IPS-11a (cell line): ENCODE data around the gene PDE6G.
"Not testable (repeated sequence)": the region's sequence is repeated elsewhere in the genome, so short reads cannot be mapped to it uniquely, and the experiment has no call there.

Experiments used
- H3K4me3 ChIP-seq: one replicate; pipeline ENCODE4 v1.5.1; 2013; ENCODE audit warnings: low read depth, low read length, control low read depth

The PDE6G gene

DNA sequence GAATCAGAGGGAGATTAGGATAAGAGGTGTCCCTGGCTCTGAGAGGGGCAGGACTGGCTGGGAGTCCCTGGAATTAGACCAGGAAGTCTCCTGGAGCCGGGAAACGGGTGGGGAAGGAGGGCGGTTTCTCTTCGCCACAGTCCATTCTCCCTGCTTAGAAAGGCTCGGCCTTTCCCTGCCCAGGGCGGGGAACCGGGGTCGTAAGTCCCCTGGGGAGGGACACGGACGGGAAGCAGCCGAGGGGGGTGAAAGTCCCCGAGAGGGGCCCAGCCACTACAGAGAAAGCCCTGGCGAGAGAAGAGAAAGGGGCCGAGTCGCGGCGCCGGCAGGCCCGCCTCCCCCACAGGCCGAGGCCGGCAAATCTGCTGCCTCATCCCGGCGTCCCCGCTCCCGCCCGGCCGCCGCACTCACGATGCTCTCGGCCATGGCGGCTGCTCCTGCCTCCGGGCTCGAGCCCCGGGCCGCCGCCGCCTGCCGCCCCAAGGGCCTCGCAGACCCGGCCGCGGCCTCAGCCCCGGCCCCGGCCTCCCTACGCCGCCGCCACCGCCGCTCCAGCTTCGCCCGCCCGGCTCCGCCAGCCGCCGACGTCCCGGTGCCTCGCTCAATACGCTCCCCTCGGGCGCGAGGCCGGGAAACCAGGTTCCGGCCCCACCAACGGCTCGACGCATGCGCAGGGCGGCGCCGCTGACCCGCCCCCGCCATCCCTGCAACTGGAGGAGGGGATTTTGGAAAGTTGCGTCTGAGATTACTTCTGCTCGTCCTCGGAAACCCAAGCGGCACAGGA is 19.6 kb downstream of the PDE6G start, which contains the start of the genes NPLOC4 and TSPAN10:
Gene NPLOC4 (minus strand): TSS at position 608 of the 784 bp plus-strand sequence. CDS start 182 bp downstream, at position 426.
Gene TSPAN10 (plus strand): TSS at position 692 of the 784 bp plus-strand sequence. CDS start 5,217 bp downstream, outside the sequence.
- peak within 1 kb of the TSS; percentile 94 for H3K4me3 ChIP-seq

DNA sequence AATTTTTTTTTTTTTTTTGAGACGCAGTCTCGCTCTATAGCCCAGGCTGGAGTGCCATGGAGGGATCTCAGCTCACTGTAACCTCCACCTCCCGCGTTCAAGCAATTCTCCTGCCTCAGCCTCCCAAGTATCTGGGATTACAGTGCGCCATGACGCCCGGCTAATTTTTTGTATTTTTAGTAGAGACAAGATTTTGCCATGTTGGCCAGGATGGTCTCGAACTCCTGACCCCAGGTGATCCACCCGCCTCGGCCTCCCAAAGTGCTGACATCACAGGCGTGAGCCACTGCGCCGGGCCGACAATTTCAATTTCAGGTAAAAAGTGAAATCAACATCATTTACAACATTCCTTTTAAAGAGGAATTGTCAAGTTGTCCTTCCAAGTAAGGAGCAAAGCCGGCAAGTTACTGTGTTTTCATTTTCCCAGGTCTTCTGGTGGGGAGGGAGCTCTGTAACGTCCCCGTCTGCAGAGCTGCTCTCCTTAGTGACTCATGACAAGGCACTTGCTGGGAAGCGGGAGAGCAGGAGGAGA is 20.3 kb downstream of the PDE6G start:
- H3K4me3 ChIP-seq, result peak overlapping the region; percentile 94

DNA sequence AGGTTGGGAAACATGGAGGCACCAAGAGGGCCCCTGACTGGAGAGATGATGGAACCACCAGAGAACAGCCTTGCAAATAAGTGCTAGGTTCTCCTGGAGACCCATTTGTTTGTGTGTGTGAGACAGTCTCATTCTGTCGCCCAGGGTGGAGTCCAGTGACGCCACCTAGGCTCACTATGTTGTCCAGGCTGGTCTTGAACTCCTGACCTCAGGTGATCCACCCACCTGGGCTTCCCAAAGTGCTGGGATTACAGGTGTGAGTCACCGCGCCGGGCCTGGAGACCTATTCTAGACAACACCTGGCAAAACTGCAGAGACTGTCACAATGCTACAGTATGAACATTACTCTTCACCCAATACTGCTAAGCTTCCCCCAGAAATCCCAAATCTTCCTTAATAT is 20.9 kb downstream of the PDE6G start:
- H3K4me3 ChIP-seq, result no peak overlapping the region

DNA sequence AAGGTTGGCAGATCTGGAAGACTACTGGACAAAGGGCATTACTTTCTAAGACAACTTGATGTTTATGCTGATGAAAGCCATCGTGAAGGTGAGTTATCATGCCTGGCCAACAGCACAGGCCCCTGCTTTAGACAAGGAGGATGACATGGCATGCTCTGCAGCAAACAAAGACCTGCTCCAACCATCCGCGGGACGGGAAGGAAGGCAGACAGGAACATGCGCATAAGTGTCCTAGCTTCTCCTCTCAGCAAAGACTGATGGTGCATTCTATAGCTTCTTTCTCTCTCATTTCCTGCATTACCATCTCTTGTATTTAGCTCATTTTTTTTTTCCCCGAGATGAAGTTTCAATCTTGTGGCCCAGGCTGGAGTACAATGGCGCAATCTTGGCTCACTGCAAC is 24.9 kb downstream of the PDE6G start:
- H3K4me3 ChIP-seq, result no peak overlapping the region

DNA sequence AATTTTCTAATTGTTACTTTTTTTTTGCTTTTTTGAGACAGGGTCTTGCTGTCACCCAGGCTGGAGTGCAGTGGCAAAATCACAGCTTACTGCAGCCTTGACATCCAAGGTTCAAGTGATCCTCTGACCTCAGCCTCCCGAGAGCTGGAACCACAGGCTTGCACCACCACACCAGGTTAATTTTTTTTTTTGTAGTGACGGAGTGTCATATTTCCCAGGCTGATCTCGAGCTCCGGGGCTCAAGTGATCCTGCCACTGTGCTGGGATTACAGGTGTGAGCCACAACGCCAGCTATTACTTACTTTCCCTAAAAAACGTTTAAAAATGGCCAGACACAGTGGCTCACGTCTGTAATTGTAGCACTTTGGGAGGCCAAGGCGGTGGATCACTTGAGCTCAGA is 26.1 kb downstream of the PDE6G start:
- H3K4me3 ChIP-seq, result no peak overlapping the region

DNA sequence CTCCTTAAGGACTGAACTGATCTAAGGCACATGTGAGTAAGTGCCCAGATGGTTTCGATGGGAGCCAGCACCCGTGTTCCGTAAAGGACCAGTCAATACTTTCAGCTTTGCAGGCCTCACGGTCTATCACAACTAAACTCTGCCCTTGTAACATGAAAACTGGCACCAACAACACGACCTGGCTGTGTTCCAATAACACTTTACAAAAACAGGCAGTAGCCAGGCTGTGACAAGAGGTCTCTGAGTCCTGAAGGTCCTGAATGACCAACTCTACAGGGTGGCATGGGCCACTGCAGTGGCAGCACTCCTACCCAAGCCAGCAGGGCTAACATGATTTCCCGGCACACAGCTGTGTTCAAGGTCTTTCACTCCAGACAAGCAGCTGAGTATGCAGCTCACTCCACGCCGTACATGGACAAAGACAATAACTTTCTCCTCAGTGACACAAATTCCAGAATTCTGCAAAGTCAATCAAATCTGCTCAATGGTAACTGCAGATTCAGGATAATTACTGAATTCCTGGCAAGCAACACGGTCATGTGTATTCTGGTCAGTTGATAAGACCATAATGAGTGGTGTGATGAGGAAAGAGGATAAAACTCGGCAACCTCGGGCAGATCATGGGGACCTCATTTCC is 34.7 kb downstream of the PDE6G start:
- H3K4me3 ChIP-seq, result no peak overlapping the region

DNA sequence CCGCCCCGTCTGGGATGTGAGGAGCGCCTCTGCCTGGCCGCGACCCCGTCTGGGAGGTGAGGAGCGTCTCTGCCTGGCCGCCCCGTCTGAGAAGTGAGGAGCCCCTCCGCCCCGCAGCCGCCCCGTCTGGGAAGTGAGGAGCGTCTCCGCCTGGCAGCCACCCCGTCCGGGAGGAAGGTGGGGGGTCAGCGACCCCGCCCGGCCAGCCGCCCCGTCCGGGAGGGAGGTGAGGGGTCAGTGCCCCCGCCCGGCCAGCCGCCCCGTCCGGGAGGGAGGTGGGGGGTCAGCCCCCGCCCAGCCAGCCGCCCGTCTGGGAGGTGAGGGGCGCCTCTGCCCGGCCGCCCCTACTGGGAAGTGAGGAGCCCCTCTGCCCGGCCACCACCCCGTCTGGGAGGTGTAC is 38.0 kb downstream of the PDE6G start:
- not testable (repeated sequence) for H3K4me3 ChIP-seq

DNA sequence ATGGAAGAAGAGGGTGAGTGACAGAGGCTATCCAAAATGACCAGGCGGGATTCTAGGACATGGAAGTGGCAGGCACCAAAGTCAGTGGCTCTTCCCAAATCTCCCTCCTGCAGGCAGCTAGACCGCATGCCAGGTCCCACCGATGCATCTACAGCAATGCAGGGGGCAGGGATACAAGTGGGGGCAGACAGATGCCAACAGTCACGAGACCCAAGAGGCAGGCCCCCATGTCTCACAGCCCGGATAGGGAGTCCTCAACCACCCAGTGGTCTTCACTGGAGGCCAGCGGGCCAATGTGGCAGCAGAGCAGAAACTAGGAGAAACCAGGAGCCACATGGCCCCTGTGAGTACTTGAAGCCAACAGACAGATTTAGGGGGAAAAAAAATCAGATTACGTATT is 39.5 kb downstream of the PDE6G start:
- H3K4me3 ChIP-seq, result no peak overlapping the region

DNA sequence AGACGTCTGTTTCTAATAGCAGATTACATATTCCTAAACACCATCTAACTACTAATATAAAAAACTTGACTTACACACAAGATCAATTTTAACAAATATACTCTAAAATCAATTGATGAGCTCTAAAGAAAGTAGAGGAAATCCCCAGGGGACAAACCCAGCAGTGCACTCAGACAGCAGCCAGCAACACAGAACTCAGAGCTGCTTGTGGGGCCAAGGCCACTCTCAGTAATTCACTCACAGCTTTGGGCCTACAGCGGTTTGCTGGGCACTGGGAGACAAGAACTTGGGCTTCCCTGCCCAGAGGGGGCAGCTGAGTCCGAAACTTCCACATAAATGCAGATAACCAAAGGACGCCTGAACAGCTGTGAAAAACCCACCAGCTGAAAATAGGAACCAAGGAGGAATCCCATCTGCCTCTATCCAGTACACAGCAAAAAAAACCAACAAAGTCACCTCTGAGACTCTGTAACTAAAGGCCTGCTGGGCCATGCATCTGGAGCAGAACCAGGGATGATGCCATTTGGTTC is 40.9 kb downstream of the PDE6G start:
- no peak overlapping the region for H3K4me3 ChIP-seq

DNA sequence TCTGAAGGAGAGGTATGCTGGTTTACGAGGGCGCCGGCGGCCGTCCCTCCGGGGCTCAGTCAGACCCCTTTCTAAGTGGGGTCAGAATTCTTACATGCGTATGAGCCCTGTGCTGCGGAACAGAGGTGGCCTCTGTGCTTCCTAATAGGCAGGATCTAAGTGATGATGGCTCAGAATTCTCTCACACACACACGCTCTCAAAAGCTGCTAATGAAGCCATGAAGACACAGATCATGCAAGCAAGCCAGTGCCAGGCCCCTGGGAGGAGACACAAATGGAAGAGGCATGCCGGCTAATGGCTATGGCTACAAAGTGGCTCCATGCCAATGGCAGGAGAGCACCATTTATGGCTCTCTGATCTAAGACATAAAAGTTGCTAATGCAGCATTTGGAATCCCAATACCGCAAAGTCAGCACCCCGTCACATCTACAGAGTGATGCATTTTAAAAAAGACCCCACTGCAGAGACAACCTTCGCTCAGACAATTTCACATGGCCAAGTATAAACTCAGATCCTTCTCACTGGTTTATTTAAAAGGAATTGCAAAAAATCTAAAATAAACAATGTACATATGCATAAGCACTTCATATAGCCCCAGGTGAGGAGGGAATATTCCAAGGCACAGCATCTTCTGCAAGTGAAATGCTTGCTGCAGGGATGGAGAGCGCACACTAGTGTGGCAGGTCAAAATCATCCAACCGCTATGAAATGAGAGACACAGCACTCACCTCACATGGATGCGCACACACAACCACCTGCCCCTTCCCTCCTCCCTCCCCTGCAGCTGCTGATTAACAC is 44.0 kb downstream of the PDE6G start:
- H3K4me3 ChIP-seq, result no peak overlapping the region

DNA sequence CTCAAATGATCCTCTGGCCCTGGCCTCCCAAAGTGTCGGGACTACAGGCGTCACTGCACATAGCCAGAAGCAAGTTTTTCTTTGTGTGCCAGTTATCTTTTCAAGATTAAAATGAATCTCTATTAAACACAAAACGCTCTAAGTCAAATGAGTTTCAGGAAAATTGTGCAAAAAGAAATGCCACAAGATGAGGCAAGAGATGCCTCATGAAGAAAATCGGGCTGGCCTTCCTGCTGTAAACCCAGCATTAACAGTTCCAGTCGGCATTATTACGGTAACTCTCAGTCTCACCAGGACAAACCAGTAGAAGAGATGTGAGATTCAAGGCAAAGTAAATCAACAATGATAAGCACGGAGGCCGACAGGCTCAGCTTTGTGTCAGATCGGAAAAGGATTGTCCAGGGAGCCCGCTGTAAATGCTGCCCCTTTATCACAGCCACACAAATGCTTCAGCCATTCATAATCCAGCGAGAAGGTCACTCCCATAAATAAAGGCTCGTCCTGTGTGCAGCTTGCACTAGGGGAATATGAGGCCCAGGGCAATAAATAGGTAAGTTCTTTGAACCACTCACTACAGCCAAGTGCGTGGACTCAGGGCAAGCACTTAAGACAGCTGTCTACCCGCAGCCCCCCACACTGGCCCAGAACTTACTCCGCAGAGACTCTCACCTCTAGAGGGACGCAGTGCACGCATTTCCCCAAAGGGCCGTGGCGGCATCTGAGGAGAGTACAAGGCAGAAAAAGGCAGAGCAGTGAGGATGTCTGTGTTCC is 46.6 kb downstream of the PDE6G start:
- no peak overlapping the region for H3K4me3 ChIP-seq

DNA sequence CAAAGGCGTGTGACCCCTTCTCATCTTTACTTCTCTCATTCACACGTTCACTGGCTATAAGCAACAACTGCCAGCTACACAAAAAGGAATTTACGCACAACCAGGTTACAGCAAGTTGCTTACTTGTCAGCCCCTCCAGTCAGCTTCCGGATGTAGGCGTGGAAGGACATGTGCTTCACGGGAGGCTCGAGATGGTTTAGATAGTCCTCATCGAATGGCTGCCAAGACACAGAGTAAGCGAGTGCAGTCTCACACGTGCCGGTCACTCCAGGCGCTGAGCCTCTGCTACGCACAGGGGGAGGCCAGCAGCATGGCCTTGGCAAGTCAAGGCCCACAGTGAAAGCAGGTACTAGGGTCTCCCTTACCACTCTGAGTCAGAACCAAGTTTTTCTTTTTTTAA is 47.7 kb downstream of the PDE6G start:
- no peak overlapping the region for H3K4me3 ChIP-seq

DNA sequence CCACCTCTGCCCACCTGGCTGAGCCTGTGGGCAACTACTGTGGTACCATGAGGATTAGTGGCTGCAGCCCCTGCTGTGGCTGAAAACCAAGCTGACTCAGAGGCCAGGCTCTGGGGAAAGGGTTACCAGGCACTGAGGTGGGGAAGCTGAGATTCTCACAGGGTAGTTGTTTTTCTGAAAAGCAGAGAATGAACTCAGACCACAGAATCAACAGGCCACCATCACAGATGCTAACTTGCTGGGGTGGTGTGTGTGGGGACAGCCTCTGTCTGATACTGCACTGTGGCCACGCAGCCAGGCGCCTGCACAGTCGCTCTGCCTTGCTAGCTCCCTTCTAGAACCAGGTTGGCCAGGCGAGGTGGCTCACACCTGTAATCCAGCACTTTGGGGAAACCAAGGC is 48.3 kb downstream of the PDE6G start:
- H3K4me3 ChIP-seq, result no peak overlapping the region

DNA sequence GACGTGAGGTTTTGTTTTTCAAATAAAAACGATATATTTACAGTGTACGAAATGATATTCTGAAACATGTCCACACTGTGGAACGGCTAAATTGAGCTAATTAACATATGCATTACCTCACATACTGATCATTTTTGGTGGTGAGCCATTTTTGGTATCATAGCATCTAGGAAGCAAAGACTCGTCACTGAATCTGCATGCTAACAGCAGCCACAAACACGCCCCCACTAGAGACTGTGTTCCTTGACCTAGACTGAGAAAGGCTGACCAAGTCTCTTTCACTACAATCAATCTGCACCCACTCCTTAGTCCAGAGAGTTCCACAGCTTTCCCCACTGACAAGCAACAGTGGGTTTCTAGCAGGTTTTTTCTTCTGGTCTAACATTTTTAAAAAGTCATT is 48.9 kb downstream of the PDE6G start:
- no peak overlapping the region for H3K4me3 ChIP-seq

DNA sequence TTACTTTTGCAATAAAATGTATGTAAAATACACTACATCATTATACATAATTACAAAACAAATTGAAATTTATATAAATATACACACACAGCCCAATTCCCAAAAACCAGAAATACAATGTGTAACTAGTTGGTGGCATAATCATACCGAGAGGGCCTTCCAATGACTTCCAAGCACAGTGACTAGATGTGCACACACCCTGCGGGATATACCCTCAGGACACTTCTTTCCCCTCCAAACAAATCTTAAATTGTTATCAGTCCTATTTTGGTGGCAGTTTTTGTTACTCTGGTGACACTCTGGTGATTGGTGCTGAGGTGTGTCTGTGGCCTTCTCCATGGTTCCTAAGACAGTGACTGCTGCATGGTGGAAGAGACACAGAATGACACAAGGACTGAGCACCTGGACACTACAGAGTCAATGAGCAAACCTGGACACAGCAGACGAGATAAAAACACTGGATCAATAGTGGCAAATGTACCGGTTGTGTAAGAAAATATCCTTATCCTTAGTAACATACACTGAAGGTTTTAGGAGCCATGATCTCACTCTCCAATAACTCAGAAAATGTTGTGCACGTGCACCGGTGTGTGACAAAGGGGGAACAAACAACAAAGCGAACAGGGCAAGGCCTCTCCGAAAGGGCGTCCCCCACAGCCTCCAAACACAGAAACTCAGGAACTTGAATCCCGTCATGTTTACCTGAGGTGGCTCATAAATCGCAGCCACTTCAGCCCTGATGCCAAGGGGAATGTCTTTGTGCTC is 52.3 kb downstream of the PDE6G start:
- H3K4me3 ChIP-seq, result no peak overlapping the region

DNA sequence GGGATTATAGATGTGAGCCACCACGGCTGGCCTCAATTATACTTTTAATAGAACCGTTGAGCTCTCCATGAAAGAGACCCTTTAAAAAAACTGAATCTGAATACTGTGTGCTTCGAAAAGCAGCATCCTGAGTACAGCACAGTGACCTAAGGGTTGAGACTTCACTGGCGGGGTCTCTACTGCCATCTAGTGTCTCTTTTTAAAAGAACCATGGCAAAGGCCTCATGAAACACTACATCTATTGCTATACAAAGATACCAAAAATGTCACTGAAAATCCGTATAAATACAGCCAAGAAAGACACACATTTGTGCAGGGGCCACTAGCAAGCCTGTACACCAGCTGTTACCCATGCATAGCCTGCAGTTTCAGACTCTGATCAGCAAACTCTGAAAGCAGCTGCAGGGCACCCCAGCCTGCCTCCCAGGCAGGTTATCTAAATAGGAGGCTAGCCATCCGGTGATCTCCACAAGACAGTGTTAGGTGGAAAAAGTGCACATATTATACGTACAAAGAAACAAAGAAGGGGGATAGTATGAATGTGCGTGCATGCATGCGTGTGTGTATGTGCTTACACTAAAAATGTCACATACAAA is 54.7 kb downstream of the PDE6G start:
- no peak overlapping the region for H3K4me3 ChIP-seq
